Activated T-helper 2 cell treated with anti-CD3 and anti-CD28 coated beads, Interferon-gamma antibody, Interleukin-2, Interleukin-4, amounts not matched to agents 10 μg/mL and 5 μg/mL and 100 μg/mL, durations not matched to agents 14 hours and 24 hours and 36 hours (primary cell): Measurements from ENCODE around the gene GFOD2. TPM values are rescaled to one million over a fixed set of nuclear protein-coding genes. Genes with fewer than 3 reads are reported as not detected.
"Not testable (repeated sequence)": the region's sequence is repeated elsewhere in the genome, so short reads cannot be mapped to it uniquely, and the experiment has no call there.

Experiments
- DNase-seq: peaks from one replicate; pipeline ENCODE4 v3.0.0; 2021; ENCODE audit warnings: low spot score
- H3K27ac Mint-ChIP-seq: one replicate; pipeline ENCODE4 v1.8.0; 2021; ENCODE audit warnings: mixed read lengths
- H3K27me3 Mint-ChIP-seq: one replicate; pipeline ENCODE4 v1.8.0; 2021; ENCODE audit warnings: low read depth, mixed read lengths
- H3K36me3 Mint-ChIP-seq: one replicate; pipeline ENCODE4 v1.8.0; 2021; ENCODE audit warnings: low read depth, mixed read lengths
- H3K4me1 Mint-ChIP-seq: one replicate; pipeline ENCODE4 v1.8.0; 2021; ENCODE audit warnings: low read depth, mixed read lengths
- H3K4me3 Mint-ChIP-seq: one replicate; pipeline ENCODE4 v1.8.0; 2021; ENCODE audit warnings: low read depth, mild to moderate bottlenecking, moderate library complexity, mixed read lengths
- H3K9me3 Mint-ChIP-seq: one replicate; pipeline ENCODE4 v1.8.0; 2021; ENCODE audit warnings: mixed read lengths
- intact Hi-C: fragments of 100-400 bp; cut with micrococcal nuclease; formaldehyde crosslinking; loops from one replicate; pipeline ENCODE4 v1.15.1; 2023
- total RNA-seq: library from RNA; stranded (reverse); gene quantifications from 2 replicates; pipeline ENCODE4 v1.2.3, GENCODE V29; 2022

The GFOD2 gene
- 17.0 and 18.3 TPM in 2 replicates for total RNA-seq

DNA sequence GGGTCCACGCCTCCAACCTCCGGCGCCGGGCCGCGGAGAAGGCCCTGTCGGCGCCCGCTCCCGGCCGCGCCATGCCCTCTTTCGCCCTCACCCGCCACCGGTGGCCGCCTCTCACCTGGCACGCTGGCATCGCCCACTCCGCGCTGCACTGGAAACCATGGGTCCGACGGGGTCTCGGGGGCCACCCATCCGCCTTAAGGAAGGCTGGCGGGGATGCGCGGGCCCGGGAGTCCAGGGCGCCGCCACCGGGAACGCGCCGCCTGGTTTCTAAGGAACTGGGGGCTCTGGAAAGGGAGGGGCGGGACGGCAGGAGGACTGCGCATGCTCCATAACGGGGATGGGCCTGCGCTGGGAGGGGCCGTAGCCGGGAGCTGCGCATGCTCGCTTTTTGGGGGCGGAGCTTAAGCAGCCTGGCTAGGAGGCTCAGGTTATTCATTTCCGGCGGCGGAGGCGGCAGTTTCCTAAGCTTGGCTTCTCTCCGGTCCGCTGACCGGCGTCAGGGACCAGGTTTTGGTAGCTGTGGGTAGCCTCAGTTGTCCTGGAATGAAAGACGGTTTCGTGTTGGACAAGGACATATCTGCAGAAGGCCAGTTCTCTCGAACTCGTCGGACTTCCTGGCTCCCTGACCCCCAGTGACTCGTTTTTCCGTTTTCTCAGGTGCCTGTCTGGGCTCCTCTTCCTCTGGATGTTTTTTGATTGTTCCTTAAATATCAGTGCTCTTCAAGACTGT lies at the start of gene GFOD2:
TSS of gene GFOD2 (minus strand) at position 269 of the 730 bp plus-strand sequence. CDS start 33,601 bp downstream, outside the sequence.
- intact Hi-C loops: loop anchor here (1.0 to 5.0 kb wide), 2 partner anchors 59 to 88 kb away; partner anchors contain the start of genes ACD, PARD6A, RANBP10 and TSNAXIP1
- H3K27me3 Mint-ChIP-seq: no peaks in the 10 kb centered on the region
- peaks cover 19% of the 10 kb centered on the region for H3K36me3 Mint-ChIP-seq
- H3K9me3 Mint-ChIP-seq: no peaks in the 10 kb centered on the region
- H3K4me3 Mint-ChIP-seq: peak within 1 kb of the TSS; percentile 88
- peak; percentile 96 for DNase-seq
- peak within 1 kb of the TSS; percentile 92 for H3K27ac Mint-ChIP-seq
- peaks cover 26% of the 10 kb centered on the region for H3K4me1 Mint-ChIP-seq

DNA sequence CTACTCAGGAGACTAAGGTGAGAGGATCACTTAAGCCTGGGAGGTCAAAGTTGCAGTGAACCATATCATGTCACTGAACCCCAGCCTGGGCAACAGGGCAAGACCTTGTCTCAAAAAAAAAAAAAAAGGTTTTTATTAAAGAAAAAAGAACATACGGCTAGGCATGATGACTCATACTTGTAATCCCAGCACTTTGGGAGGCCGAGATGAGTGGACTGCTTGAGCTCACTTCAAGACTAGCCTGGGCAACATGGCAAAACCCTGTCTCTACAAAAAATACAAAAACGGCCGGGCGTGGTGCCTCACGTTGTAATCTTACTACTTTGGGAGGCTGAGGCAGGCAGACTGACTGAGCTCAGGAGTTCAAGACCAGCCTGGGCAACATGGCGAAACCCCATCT lies 48.8 kb upstream of the GFOD2 start:
- H3K9me3 Mint-ChIP-seq: no peaks in the 10 kb centered on the region
- peaks cover 24% of the 10 kb centered on the region for H3K36me3 Mint-ChIP-seq
- no peak for DNase-seq
- H3K27me3 Mint-ChIP-seq: no peaks in the 10 kb centered on the region
- no peak overlapping the region for H3K27ac Mint-ChIP-seq
- peaks cover 3% of the 10 kb centered on the region for H3K4me1 Mint-ChIP-seq
- intact Hi-C loops: no loop called here
- no peak overlapping the region for H3K4me3 Mint-ChIP-seq

GRCh38 chr16:67766291-67766690 lies 47.2 kb upstream of the GFOD2 start:
- H3K4me3 Mint-ChIP-seq: no peak overlapping the region
- no peaks in the 10 kb centered on the region for H3K27me3 Mint-ChIP-seq
- peaks cover 15% of the 10 kb centered on the region for H3K36me3 Mint-ChIP-seq
- H3K27ac Mint-ChIP-seq: no peak overlapping the region
- no peaks in the 10 kb centered on the region for H3K9me3 Mint-ChIP-seq
- no peak for DNase-seq
- intact Hi-C loops: no loop called here
- peaks cover 3% of the 10 kb centered on the region for H3K4me1 Mint-ChIP-seq

GRCh38 chr16:67764158-67764667 lies 45.1 kb upstream of the GFOD2 start:
- intact Hi-C loops: no loop called here
- peaks cover 10% of the 10 kb centered on the region for H3K36me3 Mint-ChIP-seq
- no peak overlapping the region for H3K4me3 Mint-ChIP-seq
- DNase-seq: no peak
- no peak overlapping the region for H3K27ac Mint-ChIP-seq
- H3K9me3 Mint-ChIP-seq: no peaks in the 10 kb centered on the region
- peaks cover 11% of the 10 kb centered on the region for H3K4me1 Mint-ChIP-seq
- H3K27me3 Mint-ChIP-seq: no peaks in the 10 kb centered on the region

DNA sequence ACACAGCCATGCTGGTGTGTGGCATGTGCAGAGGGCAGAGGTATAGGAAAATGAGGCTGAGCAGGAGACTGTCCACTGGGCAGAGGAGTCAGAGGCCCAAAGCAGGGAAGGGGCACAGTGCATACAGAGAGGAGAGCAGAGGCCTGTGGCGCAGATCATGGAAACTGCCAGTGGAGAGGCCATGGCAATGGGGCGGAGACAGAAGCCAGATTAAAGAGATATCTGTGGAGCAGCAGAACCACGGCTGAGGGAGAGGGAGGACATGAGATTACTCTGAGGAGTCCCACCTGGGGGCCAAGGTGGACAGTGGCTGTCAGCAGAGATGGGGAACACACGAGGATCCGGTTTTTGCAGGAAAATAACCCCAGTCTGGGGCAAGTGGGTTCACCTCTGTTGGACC lies 44.0 kb upstream of the GFOD2 start:
- H3K4me3 Mint-ChIP-seq: no peak overlapping the region
- peaks cover 11% of the 10 kb centered on the region for H3K4me1 Mint-ChIP-seq
- no peaks in the 10 kb centered on the region for H3K9me3 Mint-ChIP-seq
- H3K27me3 Mint-ChIP-seq: no peaks in the 10 kb centered on the region
- intact Hi-C loops: no loop called here
- no peak for DNase-seq
- H3K27ac Mint-ChIP-seq: no peak overlapping the region
- H3K36me3 Mint-ChIP-seq: peaks cover 10% of the 10 kb centered on the region

DNA sequence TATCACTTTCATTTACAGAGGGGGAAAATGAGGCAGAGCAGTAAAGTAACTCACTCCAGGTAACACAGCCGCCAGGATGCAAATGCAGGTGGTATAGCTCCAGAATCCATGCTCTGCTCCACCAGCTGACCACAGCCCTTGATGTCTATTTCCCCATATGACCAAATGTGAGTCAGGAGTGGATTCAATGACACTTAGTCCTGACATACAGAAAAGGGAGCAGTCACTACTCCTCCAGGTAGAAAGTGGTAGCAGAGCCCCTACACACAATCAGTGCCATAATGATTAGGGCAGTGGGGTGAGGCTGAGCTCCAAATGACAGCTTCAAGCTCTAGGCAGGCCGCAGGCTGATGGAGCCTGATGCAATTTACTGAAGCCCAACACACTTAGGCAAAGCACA lies 43.3 kb upstream of the GFOD2 start:
- intact Hi-C loops: no loop called here
- DNase-seq: no peak
- Mint-ChIP-seq H3K4me3 (no peak overlapping the region), H3K4me1 (peaks cover 11% of the 10 kb centered on the region), H3K27me3 (no peaks in the 10 kb centered on the region), H3K36me3 (peaks cover 10% of the 10 kb centered on the region), H3K27ac (no peak overlapping the region), H3K9me3 (no peaks in the 10 kb centered on the region)

- H3K27ac Mint-ChIP-seq: no peak overlapping the region
- no peak for DNase-seq
- H3K4me1 Mint-ChIP-seq: peaks cover 11% of the 10 kb centered on the region
- H3K27me3 Mint-ChIP-seq: no peaks in the 10 kb centered on the region
- no peaks in the 10 kb centered on the region for H3K9me3 Mint-ChIP-seq
- peaks cover 10% of the 10 kb centered on the region for H3K36me3 Mint-ChIP-seq
- intact Hi-C loops: no loop called here
- H3K4me3 Mint-ChIP-seq: no peak overlapping the region
Measured at GRCh38 chr16:67761924-67762323, 42.8 kb upstream of the GFOD2 start.

DNA sequence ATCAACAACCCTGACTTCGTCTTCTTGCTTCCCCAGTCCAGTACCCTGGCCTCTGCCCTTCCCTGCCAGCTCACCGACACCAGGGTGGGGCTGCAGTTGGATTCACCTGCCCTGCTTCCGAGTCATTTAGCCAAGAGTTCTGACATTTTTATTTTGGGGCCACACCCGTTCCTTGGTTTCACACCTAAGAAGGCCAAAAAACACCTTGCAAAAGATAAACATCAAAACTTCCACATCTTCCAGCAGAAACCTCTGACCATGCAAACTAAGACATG lies 41.8 kb upstream of the GFOD2 start:
- DNase-seq: no peak
- Mint-ChIP-seq H3K27ac (no peak overlapping the region), H3K36me3 (peaks cover 4% of the 10 kb centered on the region), H3K4me1 (peaks cover 11% of the 10 kb centered on the region), H3K4me3 (no peak overlapping the region), H3K9me3 (no peaks in the 10 kb centered on the region), H3K27me3 (no peaks in the 10 kb centered on the region)
- intact Hi-C loops: no loop called here

DNA sequence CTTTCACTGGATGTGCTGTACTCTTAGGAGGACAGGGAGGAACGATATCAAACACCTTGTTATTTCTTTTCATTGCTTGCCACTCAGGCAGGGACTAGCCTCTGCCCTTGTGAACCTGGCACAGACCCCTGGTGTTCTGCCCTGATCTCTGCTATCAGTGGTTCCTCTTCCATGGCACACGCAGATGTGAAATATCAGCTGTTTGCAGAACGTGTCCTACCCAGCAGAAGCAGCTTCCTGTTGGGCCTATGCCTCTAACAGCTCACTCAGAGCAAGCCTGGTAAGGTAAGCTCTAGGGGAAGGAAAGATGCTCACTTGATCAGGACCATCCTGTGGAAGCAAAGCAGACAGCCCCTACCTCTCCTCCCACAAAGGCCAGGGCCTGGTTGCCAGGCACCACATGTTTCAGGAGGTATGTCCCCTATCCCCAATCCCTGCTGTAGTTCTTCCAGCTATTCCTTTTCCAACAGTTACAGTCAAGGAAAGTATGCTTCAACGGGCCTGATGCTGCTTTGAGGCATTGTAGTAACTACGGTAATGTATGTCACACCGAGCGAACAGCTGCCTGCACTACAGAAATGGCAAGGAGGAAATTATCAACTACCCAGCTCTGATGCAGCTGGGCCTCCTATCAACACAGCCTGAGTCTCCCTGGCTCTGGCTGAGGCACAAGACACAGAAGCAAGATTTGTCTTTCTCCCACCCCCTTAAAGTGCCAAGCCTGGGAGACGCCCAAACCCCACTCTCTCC lies 41.3 kb upstream of the GFOD2 start:
- DNase-seq: no peak
- Mint-ChIP-seq H3K4me1 (peaks cover 11% of the 10 kb centered on the region), H3K27me3 (no peaks in the 10 kb centered on the region), H3K36me3 (peaks cover 4% of the 10 kb centered on the region), H3K4me3 (no peak overlapping the region), H3K9me3 (no peaks in the 10 kb centered on the region), H3K27ac (no peak overlapping the region)
- intact Hi-C loops: no loop called here

DNA sequence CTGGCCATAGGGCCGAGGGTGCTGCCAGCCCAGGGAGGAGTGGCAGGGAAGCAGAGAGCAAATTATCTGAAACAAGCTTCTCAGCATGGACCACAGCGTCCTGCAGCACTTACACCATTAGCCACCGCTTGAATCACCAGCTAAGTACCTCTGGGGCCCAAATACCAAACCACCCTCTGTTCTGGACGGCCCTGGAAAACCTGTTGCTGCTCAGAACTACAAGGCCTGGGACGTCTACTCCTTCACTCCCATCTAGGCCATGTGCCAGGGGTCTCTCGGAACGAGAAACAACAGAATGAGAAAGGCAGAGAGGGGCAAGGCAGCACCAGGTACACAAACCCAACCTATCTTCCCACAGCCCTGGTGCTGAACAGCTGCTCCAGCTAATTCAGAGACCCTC lies 39.9 kb upstream of the GFOD2 start:
- intact Hi-C loops: no loop called here
- Mint-ChIP-seq H3K27ac (no peak overlapping the region), H3K4me1 (peaks cover 11% of the 10 kb centered on the region), H3K9me3 (no peaks in the 10 kb centered on the region), H3K4me3 (no peak overlapping the region), H3K36me3 (peaks cover 3% of the 10 kb centered on the region), H3K27me3 (no peaks in the 10 kb centered on the region)
- DNase-seq: no peak

GRCh38 chr16:67758006-67758405 lies 38.9 kb upstream of the GFOD2 start:
- intact Hi-C loops: no loop called here
- no peaks in the 10 kb centered on the region for H3K27me3 Mint-ChIP-seq
- peaks cover 11% of the 10 kb centered on the region for H3K4me1 Mint-ChIP-seq
- no peak overlapping the region for H3K4me3 Mint-ChIP-seq
- no peaks in the 10 kb centered on the region for H3K9me3 Mint-ChIP-seq
- no peak for DNase-seq
- H3K36me3 Mint-ChIP-seq: peaks cover 3% of the 10 kb centered on the region
- H3K27ac Mint-ChIP-seq: no peak overlapping the region

- H3K36me3 Mint-ChIP-seq: peaks cover 3% of the 10 kb centered on the region
- DNase-seq: no peak
- peaks cover 3% of the 10 kb centered on the region for H3K4me1 Mint-ChIP-seq
- intact Hi-C loops: no loop called here
- no peaks in the 10 kb centered on the region for H3K9me3 Mint-ChIP-seq
- H3K27ac Mint-ChIP-seq: no peak overlapping the region
- no peaks in the 10 kb centered on the region for H3K27me3 Mint-ChIP-seq
- no peak overlapping the region for H3K4me3 Mint-ChIP-seq
Measured at GRCh38 chr16:67752641-67753040, 33.5 kb upstream of the GFOD2 start.

GRCh38 chr16:67751331-67751730 lies 32.2 kb upstream of the GFOD2 start:
- H3K4me1 Mint-ChIP-seq, H3K27ac Mint-ChIP-seq, H3K36me3 Mint-ChIP-seq, H3K9me3 Mint-ChIP-seq, DNase-seq, H3K4me3 Mint-ChIP-seq, H3K27me3 Mint-ChIP-seq, intact Hi-C loops: not testable (repeated sequence)
